Esophagus squamous epithelium (tissue), 5 donors: Measurements from ENCODE around the gene BGN. TPM values are rescaled to one million over a fixed set of nuclear protein-coding genes. Genes with fewer than 3 reads are reported as not detected.

Source experiments
- DNase-seq: peaks from one replicate; lab custom pipeline; 2025; lab: John Stamatoyannopoulos, UW
- H3K27ac ChIP-seq, 4 donors: fragments of 200-600 bp; sonication (generic); one replicate each; pipeline ENCODE4 v1.5.1; 2016 to 2019; ENCODE audit warnings: mild to moderate bottlenecking in 1 of 4
- H3K27me3 ChIP-seq, 4 donors: fragments of 200-600 bp; sonication (generic); 1 replicate in 3 of 4; 2 replicates in 1 of 4; pipeline versions ENCODE4 v1.5.1 to v1.6.0; 2017 to 2021; ENCODE audit warnings: antibody characterized with exemption in 1 of 4
- H3K36me3 ChIP-seq, 3 donors: fragments of 200-600 bp; sonication (generic); one replicate each; pipeline ENCODE4 v1.5.1; 2016 to 2019
- H3K4me1 ChIP-seq, 3 donors: fragments of 200-600 bp; sonication (generic); one replicate each; pipeline ENCODE4 v1.5.1; 2017 to 2019
- H3K4me3 ChIP-seq, 4 donors: fragments of 200-600 bp; sonication (generic); 1 replicate in 3 of 4; 2 replicates in 1 of 4; pipeline ENCODE4 v1.5.1; 2016 to 2019; ENCODE audit warnings: mild to moderate bottlenecking in 2 of 4, moderate library complexity in 1 of 4
- H3K9me3 ChIP-seq, 3 donors: fragments of 200-600 bp; sonication (generic); one replicate each; pipeline ENCODE4 v1.5.1; 2016 to 2019
- CTCF ChIP-seq, 6 experiments: fragments of 450-650 bp in 4 of 6; fragments of 200-600 bp in 2 of 6; sonication (generic) in 2 of 6; IDR thresholded peaks; one replicate each; pipeline ENCODE4 v1.5.1; 2016 to 2019; ENCODE audit warnings: antibody characterized with exemption in 6 of 6, mild to moderate bottlenecking in 4 of 6, moderate library complexity in 4 of 6
- POLR2A ChIP-seq, 4 donors: fragments of 450-650 bp; IDR thresholded peaks; one replicate each; pipeline ENCODE4 v1.6.1; 2017; ENCODE audit warnings: antibody characterized with exemption in 4 of 4, mild to moderate bottlenecking in 4 of 4, moderate library complexity in 3 of 4
- WGBS, 2 donors: methylation state at CpG; one replicate each; pipeline ENCODE4 v1.1.5; 2018; 5-methylcytosine and 5-hydroxymethylcytosine counted together
- intact Hi-C: fragments of 100-400 bp; cut with DNase I; formaldehyde crosslinking; loops from one replicate; pipeline ENCODE4 v1.15.0; 2022
- total RNA-seq, 4 donors: library from RNA; depleted of rRNA; stranded (reverse); fragments of >200 nt; gene quantifications; one replicate each; pipeline ENCODE4 v1.1.0, GENCODE V29; 2016
- donor health status: DM: yes; HTN: yes; CAD: no.

The BGN gene
- total RNA-seq = 10 to 100 TPM in 3 of 4 donors, 1 to 10 TPM in 1; 6.7 to 26.7 (median 15.7) TPM

GRCh38 chrX:153494541-153495361 is at the start of gene BGN:
Gene BGN (plus strand): TSS chrX:153494980. CDS start chrX:153504632, 9,652 bp downstream.
- Histone ChIP-seq H3K36me3 (no peaks in the 10 kb centered on the region), H3K27me3 (peaks cover 0 to 13% (median 0%) of the 10 kb centered on the region in 4 donors), H3K9me3 (no peaks in the 10 kb centered on the region), H3K4me3 (peak within 1 kb of the TSS in 3 of 4 donors; percentile 26 to 57 (median 30)), H3K4me1 (peaks cover 0 to 50% (median 6%) of the 10 kb centered on the region in 3 donors), H3K27ac (peak within 1 kb of the TSS in 3 of 4 donors; percentile 38 to 64 (median 52))
- no peak for DNase-seq
- 10 to 41% methylated on average over 10 to 11 of the region's 41 CpGs for WGBS, 2 donors
- intact Hi-C loops = no loop called here
- TF ChIP-seq CTCF (IDR thresholded peaks at IDR 0.05) = peak in 2 of 6 experiments; percentile 18 to 23
- TF ChIP-seq POLR2A (IDR thresholded peaks at IDR 0.05) = no peak

GRCh38 chrX:153445106-153445855 is 49.5 kb upstream of the BGN start:
- no peak for DNase-seq
- peaks cover 0 to 14% (median 0%) of the 10 kb centered on the region in 3 donors for H3K4me1 ChIP-seq
- no peaks in the 10 kb centered on the region for H3K27me3 ChIP-seq
- H3K36me3 ChIP-seq = peaks cover 0 to 15% (median 0%) of the 10 kb centered on the region in 3 donors
- no peaks in the 10 kb centered on the region for H3K9me3 ChIP-seq
- intact Hi-C loops = no loop called here
- WGBS, 2 donors = 84% methylated on average over 5 of the region's 35 CpGs; no CpG with 5 or more reads in 1 of the 2 donors
- TF ChIP-seq CTCF (IDR thresholded peaks at IDR 0.05) = no peak
- TF ChIP-seq POLR2A (IDR thresholded peaks at IDR 0.05) = no peak
- no peak overlapping the region for H3K27ac ChIP-seq
- H3K4me3 ChIP-seq = no peak overlapping the region

- Histone ChIP-seq H3K4me1 (peaks cover 0 to 12% (median 0%) of the 10 kb centered on the region in 3 donors), H3K4me3 (no peak within 1 kb of the TSS), H3K36me3 (peaks cover 0 to 22% (median 0%) of the 10 kb centered on the region in 3 donors), H3K27ac (no peak within 1 kb of the TSS), H3K9me3 (no peaks in the 10 kb centered on the region), H3K27me3 (no peaks in the 10 kb centered on the region)
- DNase-seq = no peak
- TF ChIP-seq CTCF (IDR thresholded peaks at IDR 0.05) (no peak), POLR2A (IDR thresholded peaks at IDR 0.05) (no peak)
- intact Hi-C loops = no loop called here
- no CpG with 5 or more reads among the region's 30 CpGs for WGBS, 2 donors
Observed at GRCh38 chrX:153445856-153446635, 48.7 kb upstream of the BGN start, which contains the start of gene TREX2. Gene TREX2 (minus strand): TSS chrX:153446056. CDS start chrX:153445430, 626 bp downstream.

GRCh38 chrX:153446636-153446936 is 48.2 kb upstream of the BGN start:
- DNase-seq = no peak
- intact Hi-C loops = no loop called here
- Histone ChIP-seq H3K4me3 (no peak overlapping the region), H3K9me3 (no peaks in the 10 kb centered on the region), H3K27ac (no peak overlapping the region), H3K36me3 (peaks cover 0 to 26% (median 0%) of the 10 kb centered on the region in 3 donors), H3K4me1 (peaks cover 0 to 7% (median 0%) of the 10 kb centered on the region in 3 donors), H3K27me3 (no peaks in the 10 kb centered on the region)
- no CpG with 5 or more reads among the region's 10 CpGs for WGBS, 2 donors
- TF ChIP-seq CTCF (IDR thresholded peaks at IDR 0.05) = no peak
- TF ChIP-seq POLR2A (IDR thresholded peaks at IDR 0.05) = no peak
